Caco-2 (cell line): ENCODE results near the gene ADAM30. TPM values are rescaled to one million over a fixed set of nuclear protein-coding genes. Genes with fewer than 3 reads are reported as not detected.

ENCODE experiments used
- BruUV-seq: library from RNA; stranded (reverse); fragments of 400-500 nt; replicated peaks from 2 replicates; lab custom pipeline; 2021; lab: Mats Ljungman, UMichigan
- CTCF ChIA-PET: fragments of 300-600 bp; sonication (Branson Sonifier 250); formaldehyde crosslinking; loops from one replicate; lab custom pipeline; 2022; ENCODE audit warnings: antibody characterized with exemption; lab: Charles Lee
- POLR2A ChIA-PET: fragments of 300-600 bp; sonication (Branson Sonifier 250); formaldehyde crosslinking; loops from one replicate; lab custom pipeline; 2022; ENCODE audit warnings: antibody characterized with exemption; lab: Charles Lee
- DNase-seq, 2 experiments: peaks; one replicate each; pipeline versions ENCODE4 v3.0.0 to v3.0.0-alpha.2; 2020 to 2022
- H3K27me3 ChIP-seq: replicated peaks from 2 replicates; pipeline ENCODE4 v1.6.0; 2011; ENCODE audit warnings: low read length; ENCODE audit not compliant: control insufficient read depth, insufficient read depth
- H3K36me3 ChIP-seq: 2 replicates; pipeline ENCODE4 v1.5.1; 2011; ENCODE audit warnings: low read length; ENCODE audit not compliant: control insufficient read depth, insufficient read depth
- H3K4me1 ChIP-seq: fragments of 250-450 bp; sonication (Bioruptor Pico); 2 replicates; pipeline ENCODE4 v1.5.1; 2020; ENCODE audit warnings: mild to moderate bottlenecking
- H3K4me3 ChIP-seq: 2 replicates; pipeline ENCODE4 v1.5.1; 2011; ENCODE audit warnings: low read depth, mild to moderate bottlenecking, control low read depth, low read length
- H3K9me3 ChIP-seq: fragments of 250-450 bp; sonication (Bioruptor Pico); 2 replicates; pipeline ENCODE4 v1.5.1; 2020; ENCODE audit warnings: mild to moderate bottlenecking, moderate library complexity
- H3K27ac Mint-ChIP-seq: one replicate; pipeline ENCODE4 v1.8.0; 2022; ENCODE audit warnings: mixed read lengths; ENCODE audit not compliant: unreplicated experiment
- H3K27me3 Mint-ChIP-seq: one replicate; pipeline ENCODE4 v1.8.0; 2022; ENCODE audit warnings: mixed read lengths; ENCODE audit not compliant: insufficient read depth, unreplicated experiment
- H3K36me3 Mint-ChIP-seq: one replicate; pipeline ENCODE4 v1.8.0; 2022; ENCODE audit warnings: mild to moderate bottlenecking, mixed read lengths; ENCODE audit not compliant: insufficient read depth, unreplicated experiment
- H3K4me1 Mint-ChIP-seq: one replicate; pipeline ENCODE4 v1.8.0; 2022; ENCODE audit warnings: low read depth, mixed read lengths; ENCODE audit not compliant: unreplicated experiment
- H3K4me3 Mint-ChIP-seq: one replicate; pipeline ENCODE4 v1.8.0; 2022; ENCODE audit warnings: mild to moderate bottlenecking, moderate library complexity, mixed read lengths; ENCODE audit not compliant: unreplicated experiment
- H3K9me3 Mint-ChIP-seq: one replicate; pipeline ENCODE4 v1.8.0; 2022; ENCODE audit warnings: mixed read lengths; ENCODE audit not compliant: unreplicated experiment
- CTCF ChIP-seq, 2 experiments: fragments of 200-600 bp in 1 of 2; IDR thresholded peaks; 1 replicate in 1 of 2; 2 replicates in 1 of 2; pipeline versions ENCODE4 v1.5.1 to v1.8.0; 2011 to 2022; ENCODE audit warnings: antibody characterized with exemption in 1 of 2, control low read depth in 1 of 2, inconsistent platforms in 1 of 2, low read depth in 1 of 2, low read length in 1 of 2, mild to moderate bottlenecking in 1 of 2, moderate library complexity in 1 of 2; ENCODE audit not compliant: insufficient read depth in 1 of 2, severe bottlenecking in 1 of 2, unreplicated experiment in 1 of 2
- intact Hi-C: fragments of 100-400 bp; cut with micrococcal nuclease; formaldehyde crosslinking; loops from one replicate; pipeline ENCODE4 v1.10.0; 2022; ENCODE audit not compliant: unreplicated experiment
- total RNA-seq: library from RNA; stranded (reverse); gene quantifications from 2 replicates; pipeline ENCODE4 v1.2.3, GENCODE V29; 2022

ADAM30 gene
- total RNA-seq, 1 experiment from 2014 or later, result not detected

GRCh38 chr1:119935373-119935772, 39.1 kb upstream of the ADAM30 start:
- TF ChIP-seq CTCF (IDR thresholded peaks at IDR 0.05; ENCODE audit: insufficient read depth in 1 of 2, low read depth in 1 of 2, low read length in 1 of 2, severe bottlenecking in 1 of 2, unreplicated experiment in 1 of 2), result no peak
- Mint-ChIP-seq H3K9me3 (peaks cover 8% of the 10 kb centered on the region), H3K36me3 (peaks cover 14% of the 10 kb centered on the region), H3K27me3 (no peaks in the 10 kb centered on the region), H3K4me3 (no peak overlapping the region), H3K4me1 (no peaks in the 10 kb centered on the region), H3K27ac (no peak overlapping the region)
- no TSS peak for BruUV-seq
- H3K4me3 ChIP-seq, result no peak overlapping the region
- ChIA-PET CTCF (no interaction called here), POLR2A (no interaction called here)
- no peaks in the 10 kb centered on the region for H3K27me3 ChIP-seq
- H3K9me3 ChIP-seq, result no peaks in the 10 kb centered on the region
- DNase-seq, result no peak
- intact Hi-C loops, result no loop called here
- no peaks in the 10 kb centered on the region for H3K4me1 ChIP-seq
- H3K36me3 ChIP-seq, result no peaks in the 10 kb centered on the region; the same call in 1 of the 2 replicates

DNA sequence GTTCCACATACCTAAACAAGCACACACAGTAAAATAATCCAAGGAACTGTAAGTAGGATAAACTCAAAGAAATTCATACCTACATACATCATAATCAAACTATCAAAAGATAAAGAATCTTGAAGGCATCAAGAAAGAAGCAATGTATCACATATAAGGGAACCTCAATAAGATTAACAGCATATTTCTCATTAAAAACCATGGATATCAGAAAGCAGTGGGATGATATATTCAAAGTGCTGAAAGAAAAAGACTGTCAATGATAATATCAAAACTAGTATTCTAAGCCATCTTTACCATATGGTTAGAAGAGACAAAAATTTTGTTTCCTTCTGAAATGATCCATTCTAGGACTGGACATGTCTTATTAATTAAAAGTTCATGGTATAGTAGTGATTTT, 37.1 kb upstream of the ADAM30 start:
- H3K27me3 ChIP-seq, result no peaks in the 10 kb centered on the region
- H3K4me1 ChIP-seq, result no peaks in the 10 kb centered on the region
- Mint-ChIP-seq H3K9me3 (peaks cover 8% of the 10 kb centered on the region), H3K27ac (no peak overlapping the region), H3K4me3 (no peak overlapping the region), H3K27me3 (no peaks in the 10 kb centered on the region), H3K4me1 (no peaks in the 10 kb centered on the region), H3K36me3 (peaks cover 14% of the 10 kb centered on the region)
- intact Hi-C loops, result no loop called here
- BruUV-seq, result no TSS peak
- H3K9me3 ChIP-seq, result no peaks in the 10 kb centered on the region
- no peak overlapping the region for H3K4me3 ChIP-seq
- POLR2A ChIA-PET, result no interaction called here
- no peaks in the 10 kb centered on the region; the same call in 1 of the 2 replicates for H3K36me3 ChIP-seq
- DNase-seq, result no peak
- CTCF ChIA-PET, result no interaction called here
- TF ChIP-seq CTCF (IDR thresholded peaks at IDR 0.05; ENCODE audit: insufficient read depth in 1 of 2, low read depth in 1 of 2, low read length in 1 of 2, severe bottlenecking in 1 of 2, unreplicated experiment in 1 of 2), result no peak

- H3K4me1 Mint-ChIP-seq, result no peaks in the 10 kb centered on the region
- POLR2A ChIA-PET, result no interaction called here
- no TSS peak for BruUV-seq
- DNase-seq, result no peak
- Histone ChIP-seq H3K4me3 (no peak overlapping the region), H3K27me3 (no peaks in the 10 kb centered on the region), H3K4me1 (no peaks in the 10 kb centered on the region), H3K36me3 (0 out of 2 replicates have a peak, but pooled peaks cover 2% of the 10 kb centered on the region), H3K9me3 (no peaks in the 10 kb centered on the region)
- H3K27me3 Mint-ChIP-seq, result no peaks in the 10 kb centered on the region
- H3K4me3 Mint-ChIP-seq, result no peak overlapping the region
- H3K36me3 Mint-ChIP-seq, result peaks cover 15% of the 10 kb centered on the region
- intact Hi-C loops, result no loop called here
- H3K27ac Mint-ChIP-seq, result no peak overlapping the region
- CTCF ChIA-PET, result no interaction called here
- peaks cover 8% of the 10 kb centered on the region for H3K9me3 Mint-ChIP-seq
- TF ChIP-seq CTCF (IDR thresholded peaks at IDR 0.05; ENCODE audit: insufficient read depth in 1 of 2, low read depth in 1 of 2, low read length in 1 of 2, severe bottlenecking in 1 of 2, unreplicated experiment in 1 of 2), result no peak
Measured at GRCh38 chr1:119929643-119930315, 33.5 kb upstream of the ADAM30 start.
